ENCODE results near the gene ZNF221. TPM values are rescaled to one million over a fixed set of nuclear protein-coding genes. Genes with fewer than 3 reads are reported as not detected.

The ZNF221 gene
- total and polyA plus RNA-seq, 2 experiments from 2014 or later, result 0.54 to 9.3 TPM

- no peaks in the 10 kb centered on the region for H3K9me3 ChIP-seq (ENCODE audit: low read depth)
- no peaks in the 10 kb centered on the region for H3K27me3 ChIP-seq
- H3K36me3 ChIP-seq, result peaks cover 35% of the 10 kb centered on the region
- no peak overlapping the region for H3K4me3 ChIP-seq
- no peaks in the 10 kb centered on the region for H3K4me1 ChIP-seq (ENCODE audit: low read depth)
- no peak for TF ChIP-seq CTCF (IDR thresholded peaks at IDR 0.05; ENCODE audit: low read depth, low read length)
- DNase-seq (ENCODE audit: low read depth in 1 of 2, low spot score in 1 of 2), result no peak
- H3K27ac ChIP-seq, result no peak overlapping the region
Measured at GRCh38 chr19:44010468-44010867, 59.4 kb downstream of the ZNF221 start.

Other genes starting within 250 kb of the ZNF221 start
- not detected in 2 replicates for gene IRGC, start 235.2 kb upstream of the ZNF221 start, total RNA-seq
- not detected in 2 replicates for gene IRGC, start 235.2 kb upstream of the ZNF221 start, polyA plus RNA-seq
- 41.2 and 54.1 TPM in 2 replicates for gene SMG9, start 196.3 kb upstream of the ZNF221 start, total RNA-seq
- gene SMG9, start 196.3 kb upstream of the ZNF221 start, polyA plus RNA-seq, result 59.5 and 72.3 TPM in 2 replicates
- 0.60 and 1.5 TPM in 2 replicates for gene KCNN4, start 170.3 kb upstream of the ZNF221 start, total RNA-seq
- not detected in 2 replicates for gene KCNN4, start 170.3 kb upstream of the ZNF221 start, polyA plus RNA-seq
- 0.11 TPM in 1 of 2 replicates, not detected in the other for gene LYPD5, start 148.8 kb upstream of the ZNF221 start, total RNA-seq
- gene LYPD5, start 148.8 kb upstream of the ZNF221 start, polyA plus RNA-seq, result 0.56 TPM in 1 of 2 replicates, not detected in the other
- 26.8 and 33.7 TPM in 2 replicates for gene ZNF283, start 123.9 kb upstream of the ZNF221 start, total RNA-seq
- 9.8 and 22.4 TPM in 2 replicates for gene ZNF283, start 123.9 kb upstream of the ZNF221 start, polyA plus RNA-seq
- 2.5 and 4.4 TPM in 2 replicates for gene ZNF404, start 67.3 kb upstream of the ZNF221 start, total RNA-seq
- 9.8 and 11.4 TPM in 2 replicates for gene ZNF404, start 67.3 kb upstream of the ZNF221 start, polyA plus RNA-seq
- 13.4 and 14.3 TPM in 2 replicates for gene ZNF45, start 15.9 kb upstream of the ZNF221 start, total RNA-seq
- gene ZNF45, start 15.9 kb upstream of the ZNF221 start, polyA plus RNA-seq, result 7.9 and 10.1 TPM in 2 replicates
- gene ZNF155, start 33.0 kb downstream of the ZNF221 start, total RNA-seq, result 9.3 and 13.9 TPM in 2 replicates
- 9.0 and 16.7 TPM in 2 replicates for gene ZNF155, start 33.0 kb downstream of the ZNF221 start, polyA plus RNA-seq
- 4.3 and 6.0 TPM in 2 replicates for gene ZNF230, start 51.7 kb downstream of the ZNF221 start, total RNA-seq
- gene ZNF230, start 51.7 kb downstream of the ZNF221 start, polyA plus RNA-seq, result 3.1 and 4.7 TPM in 2 replicates
- gene ZNF222, start 74.2 kb downstream of the ZNF221 start, total RNA-seq, result 5.1 and 11.6 TPM in 2 replicates
- gene ZNF222, start 74.2 kb downstream of the ZNF221 start, polyA plus RNA-seq, result 3.2 and 5.1 TPM in 2 replicates
- 7.5 and 7.6 TPM in 2 replicates for gene ZNF223, start 100.8 kb downstream of the ZNF221 start, total RNA-seq
- gene ZNF223, start 100.8 kb downstream of the ZNF221 start, polyA plus RNA-seq, result 5.1 and 8.1 TPM in 2 replicates
- gene ZNF284, start 120.9 kb downstream of the ZNF221 start, total RNA-seq, result 1.8 and 3.5 TPM in 2 replicates
- 1.2 and 1.7 TPM in 2 replicates for gene ZNF284, start 120.9 kb downstream of the ZNF221 start, polyA plus RNA-seq
- gene ZNF224, start 143.1 kb downstream of the ZNF221 start, total RNA-seq, result 12.0 and 29.3 TPM in 2 replicates
- gene ZNF224, start 143.1 kb downstream of the ZNF221 start, polyA plus RNA-seq, result 18.6 and 24.7 TPM in 2 replicates
- 5.8 and 7.7 TPM in 2 replicates for gene ZNF225, start 162.2 kb downstream of the ZNF221 start, total RNA-seq
- 3.6 and 4.8 TPM in 2 replicates for gene ZNF225, start 162.2 kb downstream of the ZNF221 start, polyA plus RNA-seq
- gene ZNF234, start 190.3 kb downstream of the ZNF221 start, total RNA-seq, result 6.0 and 16.4 TPM in 2 replicates
- gene ZNF234, start 190.3 kb downstream of the ZNF221 start, polyA plus RNA-seq, result 8.1 and 9.2 TPM in 2 replicates
- gene ZNF226, start 213.9 kb downstream of the ZNF221 start, total RNA-seq, result 17.3 and 35.3 TPM in 2 replicates
- gene ZNF226, start 213.9 kb downstream of the ZNF221 start, polyA plus RNA-seq, result 21.1 and 56.8 TPM in 2 replicates